DMS79 (cell line): ENCODE data around the gene CCDC93.

Source experiments
- DNase-seq: peaks from one replicate; lab custom pipeline; 2025; lab: John Stamatoyannopoulos, UW

CCDC93 gene

GRCh38 chr2:117885308-117885707 lies 128.6 kb downstream of the CCDC93 start:
- no peak for DNase-seq

GRCh38 chr2:117879003-117879402 lies 134.9 kb downstream of the CCDC93 start:
- DNase-seq, result no peak

- DNase-seq, result no peak
Measured at GRCh38 chr2:117875786-117876185, 138.1 kb downstream of the CCDC93 start.
